Sigmoid colon (tissue), 7 donors: ENCODE data around the gene LSM14A. TPM values are rescaled to one million over a fixed set of nuclear protein-coding genes. Genes with fewer than 3 reads are reported as not detected.
A peak's percentile ranks its signal among the peaks of the same experiment; 100 is the strongest.

Source experiments
- DNase-seq: peaks from one replicate; pipeline ENCODE4 v3.0.0-alpha.2; 2019
- H3K27ac ChIP-seq, 4 donors: fragments of 200-600 bp; sonication (generic); one replicate each; pipeline ENCODE4 v1.5.1; 2016 to 2019; ENCODE audit warnings: mild to moderate bottlenecking in 1 of 4
- H3K27me3 ChIP-seq, 3 donors: fragments of 200-600 bp; sonication (generic); one replicate each; pipeline ENCODE4 v1.5.1; 2019; ENCODE audit warnings: mild to moderate bottlenecking in 1 of 3
- H3K36me3 ChIP-seq, 4 donors: fragments of 200-600 bp; sonication (generic); one replicate each; pipeline ENCODE4 v1.5.1; 2016 to 2019
- H3K4me1 ChIP-seq, 4 donors: fragments of 200-600 bp; sonication (generic); one replicate each; pipeline ENCODE4 v1.5.1; 2017 to 2019
- H3K4me3 ChIP-seq, 4 donors: fragments of 200-600 bp; sonication (generic); one replicate each; pipeline ENCODE4 v1.5.1; 2017 to 2019; ENCODE audit warnings: mild to moderate bottlenecking in 2 of 4, moderate library complexity in 1 of 4
- H3K9me3 ChIP-seq, 4 donors: fragments of 200-600 bp in 3 of 4; sonication (generic) in 3 of 4; one replicate each; pipeline versions ENCODE4 v1.5.1 to v1.6.1; 2013 to 2019
- EP300 ChIP-seq, 4 donors: sonication (generic); formaldehyde crosslinking; IDR thresholded peaks; one replicate each; pipeline ENCODE4 v1.6.1; 2017; ENCODE audit warnings: antibody characterized with exemption in 4 of 4
- POLR2A ChIP-seq, 2 donors: fragments of 450-650 bp; IDR thresholded peaks; one replicate each; pipeline ENCODE4 v1.6.1; 2016; ENCODE audit warnings: antibody characterized with exemption in 2 of 2, mild to moderate bottlenecking in 2 of 2, moderate library complexity in 2 of 2
- POLR2AphosphoS5 ChIP-seq, 4 donors: sonication (generic); formaldehyde crosslinking; IDR thresholded peaks; one replicate each; pipeline ENCODE4 v1.6.1; 2017; ENCODE audit warnings: antibody characterized with exemption in 4 of 4
- WGBS, 2 donors: extraction: QIAGEN DNeasy Blood & Tissue Kit; methylation state at CpG; one replicate each; pipeline ENCODE4 v1.1.7; 2013; 5-methylcytosine and 5-hydroxymethylcytosine counted together
- intact Hi-C: fragments of 100-400 bp; cut with DNase I; formaldehyde crosslinking; loops from one replicate; pipeline ENCODE4 v1.15.1; 2023
- polyA plus RNA-seq, 3 donors: library from polyadenylated mRNA; stranded (reverse); fragments of 200-250 nt; gene quantifications; one replicate each; pipeline ENCODE4 v1.2.3, GENCODE V29; 2013
- total RNA-seq, 4 donors: library from RNA; depleted of rRNA; stranded (reverse); fragments of >200 nt; gene quantifications; one replicate each; pipeline ENCODE4 v1.1.0, GENCODE V29; 2016
- TF ChIP-seq, protein P1 (sequence below), 4 experiments: fragments of 450-650 bp in 3 of 4; fragments of 200-600 bp in 1 of 4; IDR thresholded peaks; one replicate each; pipeline ENCODE4 v1.5.1; 2016 to 2019; ENCODE audit warnings: antibody characterized with exemption in 4 of 4, mild to moderate bottlenecking in 3 of 4, moderate library complexity in 2 of 4
- donor health status: healthy with polysubstance abuse.
- donor health status: Bipolar disorder and iron deficiency.
- donor health status: healthy.

The LSM14A gene
- total and polyA plus RNA-seq, 7 donors, result 66.6 to 149 (median 104) TPM

- DNase-seq, result no peak
- peak overlapping the region; percentile 66 to 88 (median 78) for H3K4me3 ChIP-seq
- WGBS, 2 donors, result 89 to 91% methylated on average over 24 of the region's 24 CpGs
- intact Hi-C loops, result no loop called here
- H3K27me3 ChIP-seq, result no peaks in the 10 kb centered on the region
- H3K27ac ChIP-seq, result peak overlapping the region; percentile 88 to 97 (median 92)
- H3K36me3 ChIP-seq, result no peaks in the 10 kb centered on the region
- H3K4me1 ChIP-seq, result peaks cover 0 to 12% (median 3%) of the 10 kb centered on the region in 4 donors
- TF ChIP-seq POLR2AphosphoS5 (IDR thresholded peaks at IDR 0.05) (no peak), EP300 (IDR thresholded peaks at IDR 0.05) (no peak), POLR2A (IDR thresholded peaks at IDR 0.05) (no peak)
- TF ChIP-seq, protein P1, sequence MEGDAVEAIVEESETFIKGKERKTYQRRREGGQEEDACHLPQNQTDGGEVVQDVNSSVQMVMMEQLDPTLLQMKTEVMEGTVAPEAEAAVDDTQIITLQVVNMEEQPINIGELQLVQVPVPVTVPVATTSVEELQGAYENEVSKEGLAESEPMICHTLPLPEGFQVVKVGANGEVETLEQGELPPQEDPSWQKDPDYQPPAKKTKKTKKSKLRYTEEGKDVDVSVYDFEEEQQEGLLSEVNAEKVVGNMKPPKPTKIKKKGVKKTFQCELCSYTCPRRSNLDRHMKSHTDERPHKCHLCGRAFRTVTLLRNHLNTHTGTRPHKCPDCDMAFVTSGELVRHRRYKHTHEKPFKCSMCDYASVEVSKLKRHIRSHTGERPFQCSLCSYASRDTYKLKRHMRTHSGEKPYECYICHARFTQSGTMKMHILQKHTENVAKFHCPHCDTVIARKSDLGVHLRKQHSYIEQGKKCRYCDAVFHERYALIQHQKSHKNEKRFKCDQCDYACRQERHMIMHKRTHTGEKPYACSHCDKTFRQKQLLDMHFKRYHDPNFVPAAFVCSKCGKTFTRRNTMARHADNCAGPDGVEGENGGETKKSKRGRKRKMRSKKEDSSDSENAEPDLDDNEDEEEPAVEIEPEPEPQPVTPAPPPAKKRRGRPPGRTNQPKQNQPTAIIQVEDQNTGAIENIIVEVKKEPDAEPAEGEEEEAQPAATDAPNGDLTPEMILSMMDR (IDR thresholded peaks at IDR 0.05), result no peak
- H3K9me3 ChIP-seq, result no peaks in the 10 kb centered on the region
Measured at GRCh38 chr19:34135054-34135800, 37.1 kb upstream of the LSM14A start.

DNA sequence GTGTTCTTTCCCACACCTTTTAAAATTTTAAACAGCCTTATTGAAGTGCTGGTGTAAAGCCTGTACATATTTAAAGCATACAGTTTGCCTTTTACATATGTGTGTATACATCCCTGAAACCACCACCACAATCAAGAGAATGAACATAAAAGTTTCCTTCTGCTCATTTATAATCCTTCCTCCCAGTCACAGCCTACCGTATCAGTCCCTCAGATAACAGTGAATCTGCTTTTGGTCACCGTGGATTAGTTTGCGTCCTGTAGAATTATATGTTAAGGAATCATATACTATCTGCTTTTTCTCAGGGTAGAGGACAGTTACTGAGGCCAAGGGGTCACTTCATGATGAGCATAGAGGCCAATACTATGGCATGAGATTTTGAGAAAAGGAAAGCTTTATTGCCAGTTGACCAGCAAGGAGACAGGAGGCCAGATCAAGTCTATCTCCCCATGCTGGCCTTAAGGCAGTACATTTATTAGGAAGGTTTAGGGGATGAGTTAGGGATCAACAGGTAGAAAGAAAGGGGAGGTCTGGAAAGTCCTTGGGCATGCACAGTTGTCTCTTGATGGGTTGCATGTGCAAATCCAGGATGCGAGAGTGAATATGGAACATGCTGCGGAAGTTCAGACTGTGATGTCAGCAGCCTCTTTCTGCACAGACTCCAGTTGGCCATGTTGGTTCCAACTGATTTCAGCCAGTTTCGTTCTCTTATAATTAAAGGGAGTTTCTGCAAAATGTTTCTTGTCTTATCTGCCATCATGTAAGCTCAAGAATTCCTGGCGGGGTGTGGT lies 36.3 kb upstream of the LSM14A start:
- no peak overlapping the region for H3K4me3 ChIP-seq
- no peaks in the 10 kb centered on the region for H3K9me3 ChIP-seq
- H3K4me1 ChIP-seq, result peaks cover 0 to 12% (median 3%) of the 10 kb centered on the region in 4 donors
- no peak overlapping the region for H3K27ac ChIP-seq
- no peak for TF ChIP-seq POLR2A (IDR thresholded peaks at IDR 0.05)
- TF ChIP-seq, protein P1 (IDR thresholded peaks at IDR 0.05), result no peak
- no peak for TF ChIP-seq POLR2AphosphoS5 (IDR thresholded peaks at IDR 0.05)
- TF ChIP-seq EP300 (IDR thresholded peaks at IDR 0.05), result no peak
- no peak for DNase-seq
- H3K36me3 ChIP-seq, result no peaks in the 10 kb centered on the region
- 89 to 91% methylated on average over 7 of the region's 7 CpGs for whole genome bisulfite sequencing, 2 donors
- intact Hi-C loops, result no loop called here
- H3K27me3 ChIP-seq, result no peaks in the 10 kb centered on the region

- H3K27me3 ChIP-seq, result no peaks in the 10 kb centered on the region
- no peak for DNase-seq
- H3K4me1 ChIP-seq, result no peaks in the 10 kb centered on the region
- intact Hi-C loops, result no loop called here
- no peak overlapping the region for H3K4me3 ChIP-seq
- no peaks in the 10 kb centered on the region for H3K36me3 ChIP-seq
- H3K27ac ChIP-seq, result no peak overlapping the region
- no peak for TF ChIP-seq POLR2AphosphoS5 (IDR thresholded peaks at IDR 0.05)
- no peak for TF ChIP-seq EP300 (IDR thresholded peaks at IDR 0.05)
- TF ChIP-seq POLR2A (IDR thresholded peaks at IDR 0.05), result no peak
- TF ChIP-seq, protein P1 (IDR thresholded peaks at IDR 0.05), result no peak
- 31 to 49% methylated on average over 5 of the region's 5 CpGs for WGBS, 2 donors
- no peaks in the 10 kb centered on the region for H3K9me3 ChIP-seq
Measured at GRCh38 chr19:34141025-34141424, 31.3 kb upstream of the LSM14A start.

DNA sequence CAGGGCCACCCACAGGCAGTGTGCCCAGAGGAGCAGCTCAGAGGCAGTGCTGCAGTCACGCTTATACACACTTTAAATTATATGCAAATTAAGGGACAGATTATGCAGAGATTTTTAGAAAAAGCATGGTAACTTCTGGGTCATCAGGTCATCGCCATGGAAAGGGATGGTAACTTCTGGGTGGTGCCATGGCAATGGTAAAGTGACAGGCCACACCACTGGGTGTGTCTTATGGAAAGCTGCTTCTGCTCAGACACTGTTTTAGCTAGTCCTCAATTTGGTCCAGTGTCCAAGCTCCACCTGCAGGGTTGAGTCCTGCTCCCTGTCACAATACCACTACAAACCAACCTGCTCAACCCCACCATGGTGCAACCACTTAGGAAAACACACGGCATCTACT lies 29.9 kb upstream of the LSM14A start:
- intact Hi-C loops, result no loop called here
- H3K4me1 ChIP-seq, result no peaks in the 10 kb centered on the region
- H3K4me3 ChIP-seq, result no peak overlapping the region
- WGBS, 2 donors, result 73 to 76% methylated on average over 3 of the region's 3 CpGs
- no peak for DNase-seq
- H3K27me3 ChIP-seq, result no peaks in the 10 kb centered on the region
- no peak overlapping the region for H3K27ac ChIP-seq
- no peaks in the 10 kb centered on the region for H3K9me3 ChIP-seq
- H3K36me3 ChIP-seq, result no peaks in the 10 kb centered on the region
- TF ChIP-seq EP300 (IDR thresholded peaks at IDR 0.05), result no peak
- TF ChIP-seq, protein P1 (IDR thresholded peaks at IDR 0.05), result no peak
